HepG2 (cell line): ENCODE results near the gene GPS1. TPM values are rescaled to one million over a fixed set of nuclear protein-coding genes. Genes with fewer than 3 reads are reported as not detected.

Experiments
- AGO1 ChIP-seq: fragments of 200-400 bp; formaldehyde crosslinking; IDR thresholded peaks from 2 replicates; pipeline ENCODE4 v1.6.1; 2017; ENCODE audit warnings: mild to moderate bottlenecking, low read depth, low read length, moderate library complexity; ENCODE audit not compliant: poor library complexity, severe bottlenecking
- CREB1 ChIP-seq, 2 experiments: fragments of 450-650 bp in 1 of 2; IDR thresholded peaks; 2 replicates each; pipeline ENCODE4 v1.6.1; 2016 to 2017; ENCODE audit warnings: control low read depth in 1 of 2, mild to moderate bottlenecking in 1 of 2, missing compliant biosample characterization in 1 of 2, missing genetic modification characterization in 1 of 2
- CREM ChIP-seq, 2 experiments: sonication (generic) in 1 of 2; formaldehyde crosslinking in 1 of 2; IDR thresholded peaks; 2 replicates each; pipeline versions ENCODE4 v1.4.0 to v1.6.1; 2016 to 2020; ENCODE audit warnings: antibody characterized with exemption in 1 of 2, mild to moderate bottlenecking in 1 of 2, missing genetic modification reagents in 1 of 2
- FOSL2 ChIP-seq: sonication (generic); formaldehyde crosslinking; IDR thresholded peaks from 2 replicates; pipeline ENCODE4 v1.4.0; 2020; ENCODE audit warnings: missing genetic modification reagents
- JDP2 ChIP-seq: sonication (generic); formaldehyde crosslinking; IDR thresholded peaks from 2 replicates; pipeline ENCODE4 v1.8.1; 2022; ENCODE audit warnings: missing genetic modification reagents, borderline replicate concordance
- KLF9 ChIP-seq: IDR thresholded peaks from 2 replicates; pipeline ENCODE4 v1.6.1; 2016; ENCODE audit warnings: low read depth
- MTA1 ChIP-seq: sonication (generic); formaldehyde crosslinking; IDR thresholded peaks from 2 replicates; pipeline ENCODE4 v1.4.0; 2020; ENCODE audit warnings: missing genetic modification reagents, mild to moderate bottlenecking, borderline replicate concordance
- MXD1 ChIP-seq: sonication (generic); formaldehyde crosslinking; IDR thresholded peaks from 2 replicates; pipeline ENCODE4 v1.4.0; 2020; ENCODE audit warnings: mild to moderate bottlenecking, missing genetic modification reagents
- NFE2L1 ChIP-seq: sonication (generic); formaldehyde crosslinking; IDR thresholded peaks from 2 replicates; pipeline ENCODE4 v1.4.0; 2020; ENCODE audit warnings: missing genetic modification reagents, mild to moderate bottlenecking, borderline replicate concordance
- PRPF4 ChIP-seq: fragments of 200-400 bp; formaldehyde crosslinking; IDR thresholded peaks from 2 replicates; pipeline ENCODE4 v1.6.1; 2016; ENCODE audit warnings: low read length, low read depth; ENCODE audit not compliant: poor library complexity, severe bottlenecking
- RNF2 ChIP-seq: fragments of 450-650 bp; conservative IDR thresholded peaks from 2 replicates; pipeline ENCODE4 v1.6.1; 2016; ENCODE audit warnings: low read depth
- RXRA ChIP-seq: sonication (generic); formaldehyde crosslinking; IDR thresholded peaks from 2 replicates; pipeline ENCODE4 v1.5.1; 2020; ENCODE audit warnings: missing genetic modification reagents
- SMARCE1 ChIP-seq: fragments of 450-650 bp; IDR thresholded peaks from 2 replicates; pipeline ENCODE4 v1.6.1; 2017; ENCODE audit warnings: borderline replicate concordance
- SMYD3 ChIP-seq: sonication (generic); formaldehyde crosslinking; IDR thresholded peaks from 2 replicates; pipeline ENCODE4 v1.8.1; 2023; ENCODE audit warnings: mild to moderate bottlenecking, missing genetic modification reagents
- ZBTB4 ChIP-seq: sonication (generic); formaldehyde crosslinking; IDR thresholded peaks from 2 replicates; pipeline ENCODE4 v1.4.0; 2020; ENCODE audit warnings: missing genetic modification reagents, mild to moderate bottlenecking, borderline replicate concordance
- ZNF589 ChIP-seq: sonication (generic); formaldehyde crosslinking; conservative IDR thresholded peaks from 2 replicates; pipeline ENCODE4 v1.8.0; 2022; ENCODE audit warnings: mild to moderate bottlenecking, moderate library complexity, missing genetic modification reagents
- ZNF710 ChIP-seq: sonication (generic); formaldehyde crosslinking; IDR thresholded peaks from 2 replicates; pipeline ENCODE4 v1.5.0; 2020; ENCODE audit warnings: mild to moderate bottlenecking, missing genetic modification reagents, borderline replicate concordance
- polyA plus RNA-seq, 8 experiments: library from polyadenylated mRNA; depleted of rRNA in 3 of 8; stranded (reverse) in 7 of 8; unstranded in 1 of 8; fragments of >200 nt; fragmentation: Illumina TruSeq in 4 of 8; extraction: Trizol in 4 of 8; gene quantifications; 2 replicates each; pipeline versions ENCODE4 v1.2.1 to v1.2.3, GENCODE V29; 2011 to 2016; ENCODE audit warnings: low read depth in 4 of 8, missing spikeins in 1 of 8, mixed read lengths in 1 of 8; ENCODE audit not compliant: insufficient read depth in 1 of 8
- total RNA-seq, 5 experiments: library from RNA; depleted of rRNA; stranded (reverse); fragments of >200 nt; fragmentation: Illumina TruSeq; extraction: Trizol; gene quantifications; 2 replicates each; pipeline ENCODE4 v1.2.3, GENCODE V29; 2016; ENCODE audit warnings: low read depth in 1 of 5
- TF ChIP-seq, protein P1 (sequence below): sonication (generic); formaldehyde crosslinking; conservative IDR thresholded peaks from 2 replicates; pipeline ENCODE4 v1.4.0; 2020; ENCODE audit warnings: mild to moderate bottlenecking, missing genetic modification reagents, moderate library complexity

GPS1 gene
- total and polyA plus RNA-seq, 2 of the 13 experiments (the other 11 are each of a cell fraction or from before 2014, with no cell fraction given), result 124 to 128 TPM

GRCh38 chr17:82030470-82031302, 21.0 kb upstream of the GPS1 start (continued):
- TF ChIP-seq ZBTB4 (CRISPR knock-in tag) (peak; percentile 70; the same call in 1 of the 2 replicates), KLF9 (CRISPR knock-in tag) (no peak), MTA1 (peak; percentile 59; the same call in 1 of the 2 replicates), CREM (IDR thresholded peaks at IDR 0.05) (no peak), CREM (CRISPR knock-in tag; IDR thresholded peaks at IDR 0.05) (no peak), SMARCE1 (no peak), ZNF589 (CRISPR knock-in tag) (0 out of 2 replicates have a peak, but pooled peaks have one; percentile 39), ZNF710 (CRISPR knock-in tag) (no peak), MXD1 (CRISPR knock-in tag) (0 out of 2 replicates have a peak, but pooled peaks have one; percentile 18), FOSL2 (0 out of 2 replicates have a peak, but pooled peaks have one; percentile 8), JDP2 (CRISPR knock-in tag) (no peak), NFE2L1 (CRISPR knock-in tag) (no peak), RNF2 (no peak), RXRA (CRISPR knock-in tag) (no peak), SMYD3 (CRISPR knock-in tag) (no peak), CREB1 (IDR thresholded peaks at IDR 0.05) (no peak), CREB1 (CRISPR knock-in tag; IDR thresholded peaks at IDR 0.05) (no peak), AGO1 (peak; percentile 14), PRPF4 (no peak)
- TF ChIP-seq, protein P1, sequence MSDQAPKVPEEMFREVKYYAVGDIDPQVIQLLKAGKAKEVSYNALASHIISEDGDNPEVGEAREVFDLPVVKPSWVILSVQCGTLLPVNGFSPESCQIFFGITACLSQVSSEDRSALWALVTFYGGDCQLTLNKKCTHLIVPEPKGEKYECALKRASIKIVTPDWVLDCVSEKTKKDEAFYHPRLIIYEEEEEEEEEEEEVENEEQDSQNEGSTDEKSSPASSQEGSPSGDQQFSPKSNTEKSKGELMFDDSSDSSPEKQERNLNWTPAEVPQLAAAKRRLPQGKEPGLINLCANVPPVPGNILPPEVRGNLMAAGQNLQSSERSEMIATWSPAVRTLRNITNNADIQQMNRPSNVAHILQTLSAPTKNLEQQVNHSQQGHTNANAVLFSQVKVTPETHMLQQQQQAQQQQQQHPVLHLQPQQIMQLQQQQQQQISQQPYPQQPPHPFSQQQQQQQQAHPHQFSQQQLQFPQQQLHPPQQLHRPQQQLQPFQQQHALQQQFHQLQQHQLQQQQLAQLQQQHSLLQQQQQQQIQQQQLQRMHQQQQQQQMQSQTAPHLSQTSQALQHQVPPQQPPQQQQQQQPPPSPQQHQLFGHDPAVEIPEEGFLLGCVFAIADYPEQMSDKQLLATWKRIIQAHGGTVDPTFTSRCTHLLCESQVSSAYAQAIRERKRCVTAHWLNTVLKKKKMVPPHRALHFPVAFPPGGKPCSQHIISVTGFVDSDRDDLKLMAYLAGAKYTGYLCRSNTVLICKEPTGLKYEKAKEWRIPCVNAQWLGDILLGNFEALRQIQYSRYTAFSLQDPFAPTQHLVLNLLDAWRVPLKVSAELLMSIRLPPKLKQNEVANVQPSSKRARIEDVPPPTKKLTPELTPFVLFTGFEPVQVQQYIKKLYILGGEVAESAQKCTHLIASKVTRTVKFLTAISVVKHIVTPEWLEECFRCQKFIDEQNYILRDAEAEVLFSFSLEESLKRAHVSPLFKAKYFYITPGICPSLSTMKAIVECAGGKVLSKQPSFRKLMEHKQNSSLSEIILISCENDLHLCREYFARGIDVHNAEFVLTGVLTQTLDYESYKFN, result no peak
